ENCODE measurements around the gene OGFR.

DNA sequence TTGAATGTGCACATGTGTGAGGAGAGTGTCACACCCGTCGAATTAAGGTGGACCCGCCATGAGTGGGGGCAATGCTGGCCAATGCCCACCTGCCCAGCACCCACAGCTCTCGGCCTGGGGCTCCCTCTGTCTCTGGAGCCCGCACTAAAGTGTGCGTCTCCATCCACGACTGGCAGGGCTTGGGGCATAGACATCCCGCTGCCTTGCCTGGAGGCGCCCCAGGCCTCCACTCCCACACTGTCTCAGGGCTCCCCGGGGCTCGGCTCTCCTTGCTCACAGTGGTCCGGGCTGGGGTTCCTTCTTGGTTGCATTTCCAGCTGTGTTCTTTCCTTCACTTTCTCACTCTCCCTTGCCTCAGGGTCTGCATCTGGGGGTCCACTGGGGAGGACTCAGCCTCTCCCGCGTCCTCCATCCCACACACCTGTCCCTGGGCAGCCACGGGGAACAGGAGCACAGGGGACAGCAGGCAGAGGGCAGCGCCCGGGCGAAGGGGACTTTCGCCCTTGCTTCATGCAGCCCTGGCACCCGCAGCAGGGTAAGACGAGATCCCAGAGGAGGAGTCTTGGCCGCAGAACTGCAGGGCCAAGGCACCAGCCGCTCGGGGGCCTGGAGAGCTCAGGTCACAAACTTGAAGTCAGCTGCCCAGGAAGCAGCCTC lies 28.5 kb upstream of the OGFR start:
- TF ChIP-seq POLR2A (IDR thresholded peaks at IDR 0.05; ENCODE audit: borderline replicate concordance, extremely low read depth, insufficient read depth, insufficient read length), result no peak
- TF ChIP-seq CTCF (IDR thresholded peaks at IDR 0.05 in 2 of 3, conservative IDR thresholded peaks at IDR 0.05 in 1 of 3; ENCODE audit: borderline replicate concordance in 1 of 3, insufficient read depth in 1 of 3, low read depth in 2 of 3, low read length in 2 of 3), result no peak
- no peak for TF ChIP-seq EZH2phosphoT487 (IDR thresholded peaks at IDR 0.05; ENCODE audit: borderline replicate concordance)
- no peak for TF ChIP-seq ZNF274 (IDR thresholded peaks at IDR 0.05; ENCODE audit: low read depth, low read length)
- no peak for TF ChIP-seq SIN3A (IDR thresholded peaks at IDR 0.05; ENCODE audit: low read depth)
- TF ChIP-seq MAX (IDR thresholded peaks at IDR 0.05), result no peak
- no peak for TF ChIP-seq ATF3 (IDR thresholded peaks at IDR 0.05)
- no peak for TF ChIP-seq CEBPB (IDR thresholded peaks at IDR 0.05; ENCODE audit: low read depth)
- TF ChIP-seq, protein P1, sequence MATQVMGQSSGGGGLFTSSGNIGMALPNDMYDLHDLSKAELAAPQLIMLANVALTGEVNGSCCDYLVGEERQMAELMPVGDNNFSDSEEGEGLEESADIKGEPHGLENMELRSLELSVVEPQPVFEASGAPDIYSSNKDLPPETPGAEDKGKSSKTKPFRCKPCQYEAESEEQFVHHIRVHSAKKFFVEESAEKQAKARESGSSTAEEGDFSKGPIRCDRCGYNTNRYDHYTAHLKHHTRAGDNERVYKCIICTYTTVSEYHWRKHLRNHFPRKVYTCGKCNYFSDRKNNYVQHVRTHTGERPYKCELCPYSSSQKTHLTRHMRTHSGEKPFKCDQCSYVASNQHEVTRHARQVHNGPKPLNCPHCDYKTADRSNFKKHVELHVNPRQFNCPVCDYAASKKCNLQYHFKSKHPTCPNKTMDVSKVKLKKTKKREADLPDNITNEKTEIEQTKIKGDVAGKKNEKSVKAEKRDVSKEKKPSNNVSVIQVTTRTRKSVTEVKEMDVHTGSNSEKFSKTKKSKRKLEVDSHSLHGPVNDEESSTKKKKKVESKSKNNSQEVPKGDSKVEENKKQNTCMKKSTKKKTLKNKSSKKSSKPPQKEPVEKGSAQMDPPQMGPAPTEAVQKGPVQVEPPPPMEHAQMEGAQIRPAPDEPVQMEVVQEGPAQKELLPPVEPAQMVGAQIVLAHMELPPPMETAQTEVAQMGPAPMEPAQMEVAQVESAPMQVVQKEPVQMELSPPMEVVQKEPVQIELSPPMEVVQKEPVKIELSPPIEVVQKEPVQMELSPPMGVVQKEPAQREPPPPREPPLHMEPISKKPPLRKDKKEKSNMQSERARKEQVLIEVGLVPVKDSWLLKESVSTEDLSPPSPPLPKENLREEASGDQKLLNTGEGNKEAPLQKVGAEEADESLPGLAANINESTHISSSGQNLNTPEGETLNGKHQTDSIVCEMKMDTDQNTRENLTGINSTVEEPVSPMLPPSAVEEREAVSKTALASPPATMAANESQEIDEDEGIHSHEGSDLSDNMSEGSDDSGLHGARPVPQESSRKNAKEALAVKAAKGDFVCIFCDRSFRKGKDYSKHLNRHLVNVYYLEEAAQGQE (IDR thresholded peaks at IDR 0.05; ENCODE audit: low read depth), result no peak
- TF ChIP-seq JUND (IDR thresholded peaks at IDR 0.05), result no peak
- TF ChIP-seq EZH2 (IDR thresholded peaks at IDR 0.05), result no peak
- no peak for TF ChIP-seq TCF7L2 (IDR thresholded peaks at IDR 0.05; ENCODE audit: borderline replicate concordance, extremely low read depth, insufficient read depth, insufficient read length)
- no peak for TF ChIP-seq ZBTB33 (IDR thresholded peaks at IDR 0.05; ENCODE audit: extremely low read depth, insufficient replicate concordance, low read length)
- no peak for TF ChIP-seq FOSL1 (IDR thresholded peaks at IDR 0.05; ENCODE audit: low read depth)

Measured in HCT116 (cell line).